ENCODE results near the gene COL6A6.

The COL6A6 gene, protein sequence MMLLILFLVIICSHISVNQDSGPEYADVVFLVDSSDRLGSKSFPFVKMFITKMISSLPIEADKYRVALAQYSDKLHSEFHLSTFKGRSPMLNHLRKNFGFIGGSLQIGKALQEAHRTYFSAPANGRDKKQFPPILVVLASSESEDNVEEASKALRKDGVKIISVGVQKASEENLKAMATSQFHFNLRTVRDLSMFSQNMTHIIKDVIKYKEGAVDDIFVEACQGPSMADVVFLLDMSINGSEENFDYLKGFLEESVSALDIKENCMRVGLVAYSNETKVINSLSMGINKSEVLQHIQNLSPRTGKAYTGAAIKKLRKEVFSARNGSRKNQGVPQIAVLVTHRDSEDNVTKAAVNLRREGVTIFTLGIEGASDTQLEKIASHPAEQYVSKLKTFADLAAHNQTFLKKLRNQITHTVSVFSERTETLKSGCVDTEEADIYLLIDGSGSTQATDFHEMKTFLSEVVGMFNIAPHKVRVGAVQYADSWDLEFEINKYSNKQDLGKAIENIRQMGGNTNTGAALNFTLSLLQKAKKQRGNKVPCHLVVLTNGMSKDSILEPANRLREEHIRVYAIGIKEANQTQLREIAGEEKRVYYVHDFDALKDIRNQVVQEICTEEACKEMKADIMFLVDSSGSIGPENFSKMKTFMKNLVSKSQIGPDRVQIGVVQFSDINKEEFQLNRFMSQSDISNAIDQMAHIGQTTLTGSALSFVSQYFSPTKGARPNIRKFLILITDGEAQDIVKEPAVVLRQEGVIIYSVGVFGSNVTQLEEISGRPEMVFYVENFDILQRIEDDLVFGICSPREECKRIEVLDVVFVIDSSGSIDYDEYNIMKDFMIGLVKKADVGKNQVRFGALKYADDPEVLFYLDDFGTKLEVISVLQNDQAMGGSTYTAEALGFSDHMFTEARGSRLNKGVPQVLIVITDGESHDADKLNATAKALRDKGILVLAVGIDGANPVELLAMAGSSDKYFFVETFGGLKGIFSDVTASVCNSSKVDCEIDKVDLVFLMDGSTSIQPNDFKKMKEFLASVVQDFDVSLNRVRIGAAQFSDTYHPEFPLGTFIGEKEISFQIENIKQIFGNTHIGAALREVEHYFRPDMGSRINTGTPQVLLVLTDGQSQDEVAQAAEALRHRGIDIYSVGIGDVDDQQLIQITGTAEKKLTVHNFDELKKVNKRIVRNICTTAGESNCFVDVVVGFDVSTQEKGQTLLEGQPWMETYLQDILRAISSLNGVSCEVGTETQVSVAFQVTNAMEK (N-terminal part only)

DNA sequence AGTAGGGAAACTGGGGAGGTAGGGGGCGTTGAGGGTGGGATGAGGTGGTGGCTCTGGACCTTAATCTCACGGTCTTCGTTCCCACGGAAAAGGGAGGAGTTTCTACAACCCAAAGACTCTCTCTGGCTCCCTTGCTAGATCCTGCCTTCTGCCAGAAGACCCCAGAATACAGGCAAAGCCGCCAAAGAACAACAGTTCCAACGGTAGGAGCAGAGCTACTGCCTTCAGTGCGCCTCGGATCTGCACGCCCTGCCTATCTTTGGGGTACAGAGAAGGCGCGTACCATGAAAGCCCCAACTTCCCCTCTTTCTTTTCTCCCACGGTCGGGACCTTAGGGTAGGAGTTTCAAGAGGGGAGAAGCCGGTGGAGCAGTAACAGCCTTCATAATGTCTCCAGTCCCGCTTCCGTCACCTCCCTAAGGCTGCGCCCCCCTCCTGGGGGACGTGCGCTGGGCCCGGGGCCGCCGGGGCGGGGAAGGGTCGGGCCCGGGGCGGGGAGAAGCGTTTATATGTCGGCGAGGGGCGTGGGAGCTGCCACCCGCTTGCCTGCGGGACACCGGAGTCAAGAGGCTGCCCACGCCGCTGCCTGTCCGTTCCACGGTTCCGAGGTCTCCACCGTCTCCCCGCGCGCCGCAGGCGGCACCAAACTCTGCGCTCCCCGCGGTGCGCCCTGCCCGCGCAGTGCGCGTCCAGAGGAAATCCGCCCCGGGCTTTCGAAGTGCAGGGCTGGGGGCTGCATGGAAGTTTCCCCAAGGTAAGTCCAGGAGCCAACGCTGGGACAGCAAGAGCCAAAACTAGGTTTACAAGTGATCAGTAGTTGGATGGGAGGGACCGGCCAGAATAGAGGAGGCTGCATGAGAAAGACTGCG is at the start of gene COL6A6:
Gene COL6A6 (plus strand): TSS at position 533 of the 868 bp plus-strand sequence. CDS start 43,188 bp downstream, outside the sequence.
- DNase-seq (ENCODE audit: low read depth in 2 of 2): no peak

DNA sequence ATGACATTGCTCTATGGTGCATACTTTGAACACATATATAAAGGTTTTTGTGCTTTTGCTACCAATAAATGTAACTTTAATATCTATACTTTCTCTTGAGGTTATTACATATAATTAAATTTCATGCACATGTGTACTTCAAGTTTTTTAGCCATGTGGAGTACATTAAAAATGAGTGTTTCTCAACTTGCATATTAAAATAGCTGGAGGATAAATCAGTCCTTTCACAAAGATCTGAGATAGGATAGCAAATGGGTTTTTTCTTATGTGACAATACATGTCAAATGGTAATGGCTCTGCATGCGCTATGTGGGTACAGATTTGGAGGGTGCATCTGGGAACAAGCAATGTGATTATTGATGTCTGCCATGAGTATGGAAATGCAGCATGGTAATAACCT is 48.7 kb upstream of the COL6A6 start:
- DNase-seq (ENCODE audit: low read depth in 2 of 2): no peak

DNA sequence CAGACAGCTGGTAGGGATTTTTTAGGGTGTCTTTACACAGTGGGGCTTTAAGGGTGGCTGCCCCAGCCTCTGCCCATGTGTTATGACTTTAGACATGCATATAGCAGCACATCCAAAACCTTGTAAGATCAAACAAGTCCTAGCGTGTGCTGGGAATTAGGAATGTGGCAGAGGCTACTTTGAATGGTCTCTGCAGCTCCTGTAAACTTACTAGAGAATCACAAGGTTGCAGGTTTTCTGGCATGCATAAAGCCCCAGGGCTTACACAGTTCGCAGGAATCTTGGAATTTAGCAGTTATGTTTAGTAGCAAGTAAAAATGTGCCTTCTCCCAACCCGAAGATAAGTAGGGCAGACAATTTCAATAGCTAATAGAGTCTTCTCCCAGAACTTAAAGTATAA is 46.9 kb upstream of the COL6A6 start:
- DNase-seq (ENCODE audit: low read depth in 2 of 2): no peak

DNA sequence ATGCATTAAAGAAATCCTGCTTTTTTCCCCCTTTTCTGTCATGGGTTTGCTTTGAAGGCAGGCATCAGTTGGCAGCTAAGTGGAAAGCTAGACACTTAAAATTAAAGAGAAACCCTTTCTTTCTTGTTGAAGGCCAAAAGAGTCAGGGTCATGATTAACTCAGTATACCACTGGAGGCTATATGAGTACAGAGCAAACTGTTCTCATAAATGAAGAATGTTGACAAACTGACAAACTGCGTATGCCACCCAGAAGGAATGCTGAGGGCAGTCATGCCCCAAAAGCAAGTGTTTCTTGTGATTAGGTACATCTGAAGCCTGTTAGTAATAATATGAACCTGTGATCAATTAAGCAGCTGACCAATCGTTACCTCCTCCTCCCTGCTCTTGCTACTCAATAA is 43.6 kb upstream of the COL6A6 start:
- DNase-seq (ENCODE audit: low read depth in 2 of 2): no peak

DNA sequence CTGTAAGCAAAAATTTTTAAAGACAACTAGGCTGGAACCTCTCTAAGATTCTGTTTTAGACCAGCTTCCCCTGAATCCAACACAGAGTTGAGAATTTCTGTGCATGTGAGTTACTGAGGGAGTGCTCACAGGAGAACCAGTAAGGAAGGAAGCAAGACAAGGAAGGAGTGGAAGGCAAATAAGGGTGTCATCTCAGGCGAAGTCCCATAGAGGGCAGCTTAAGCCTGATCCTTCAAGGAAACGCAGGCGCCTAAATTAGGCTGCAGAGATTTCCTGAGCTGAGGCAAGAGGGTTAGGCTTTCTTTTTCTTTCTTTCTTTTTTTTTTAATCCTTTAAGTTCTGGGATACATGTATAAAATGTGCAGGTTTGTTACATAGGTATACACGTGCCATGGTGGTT is 36.2 kb upstream of the COL6A6 start:
- no peak for DNase-seq (ENCODE audit: low read depth in 2 of 2)

DNA sequence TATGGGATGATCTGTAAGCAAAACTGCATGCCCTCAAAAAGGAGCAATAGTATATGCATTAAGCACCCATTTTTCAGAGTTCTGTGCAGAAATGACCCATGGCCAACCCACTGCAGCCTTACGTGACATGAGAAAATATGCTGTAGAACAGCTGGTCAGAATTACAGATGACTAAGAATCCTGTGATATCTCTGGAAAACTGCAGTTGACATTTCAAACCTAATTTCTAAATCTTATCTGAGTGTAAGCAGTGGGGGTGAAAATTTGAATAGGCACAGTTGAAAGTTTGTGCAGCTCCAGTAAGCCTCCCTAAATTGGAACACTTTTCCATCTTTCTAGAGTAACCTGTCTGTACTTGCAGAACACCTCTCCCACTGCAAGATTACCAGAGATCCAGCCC is 28.7 kb upstream of the COL6A6 start:
- DNase-seq (ENCODE audit: low read depth in 2 of 2): no peak

DNA sequence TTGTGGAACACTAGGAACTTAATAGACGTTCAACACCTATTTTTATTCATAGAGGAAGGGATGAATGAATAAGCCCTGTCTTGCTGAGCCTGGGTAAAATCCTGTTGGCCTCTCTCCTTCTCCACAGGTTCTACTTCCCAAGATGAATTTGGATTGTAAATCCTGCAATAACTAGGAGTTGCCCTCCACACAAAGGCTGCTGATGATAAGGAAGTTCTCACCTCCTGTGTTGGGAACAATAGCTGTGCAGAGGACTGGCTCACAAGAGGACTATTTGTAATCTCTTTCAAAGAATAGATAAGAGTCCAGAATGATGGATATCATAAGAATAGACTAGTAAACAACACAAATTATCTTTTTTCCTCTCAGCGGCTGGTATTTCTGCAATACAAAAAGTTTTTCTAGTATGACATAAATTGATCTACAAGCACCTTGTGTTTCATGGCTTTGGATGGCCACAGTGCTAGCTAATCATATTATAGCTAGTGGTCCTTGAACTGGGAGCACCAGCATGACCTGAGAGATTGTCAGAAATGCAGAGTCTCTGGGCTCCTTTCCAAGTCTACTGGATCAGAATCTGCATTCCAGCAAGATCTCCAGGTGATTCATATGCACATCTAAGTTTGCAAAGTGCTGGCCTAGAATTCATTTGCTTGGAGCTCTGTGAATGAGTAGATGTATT is 28.1 kb upstream of the COL6A6 start:
- DNase-seq (ENCODE audit: low read depth in 2 of 2): no peak

DNA sequence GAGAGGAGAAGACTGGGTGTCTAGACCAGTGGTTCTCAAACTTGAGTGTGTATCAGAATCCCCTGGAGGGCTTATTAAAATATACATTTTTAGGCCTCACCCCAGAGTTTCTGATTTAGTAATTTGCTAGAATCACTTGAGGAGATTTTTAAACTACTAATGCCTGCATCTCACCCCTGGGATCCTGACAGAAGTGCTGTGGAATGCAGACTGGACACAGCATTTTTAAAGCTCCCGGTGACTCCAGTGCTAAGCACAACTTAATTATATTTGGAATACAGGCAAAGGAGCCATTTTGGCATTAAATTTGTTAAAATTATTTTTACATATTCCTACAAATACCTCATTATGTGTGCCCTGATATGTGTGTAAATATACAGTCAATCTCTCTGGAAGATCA is 26.7 kb upstream of the COL6A6 start:
- DNase-seq (ENCODE audit: low read depth in 2 of 2): no peak

DNA sequence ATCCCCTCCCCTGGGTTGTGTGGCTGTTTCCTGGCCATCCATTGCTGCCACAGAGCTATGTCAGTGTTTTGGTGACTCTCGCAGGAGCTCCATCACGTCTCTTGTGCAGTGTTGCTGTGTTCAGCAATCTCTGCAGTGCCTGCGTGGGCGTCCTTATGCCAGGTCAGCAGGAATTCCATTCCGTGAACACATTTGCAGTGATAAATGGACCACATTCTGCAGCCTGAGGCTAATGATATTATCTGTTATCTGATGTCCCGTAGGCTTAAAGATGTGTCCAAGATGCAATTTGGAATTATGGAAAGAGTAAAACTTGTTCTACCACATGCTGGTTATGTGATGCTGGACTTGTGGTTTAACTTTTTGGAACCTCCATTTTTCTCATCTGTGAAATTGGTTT is 25.5 kb upstream of the COL6A6 start:
- DNase-seq (ENCODE audit: low read depth in 2 of 2): no peak

DNA sequence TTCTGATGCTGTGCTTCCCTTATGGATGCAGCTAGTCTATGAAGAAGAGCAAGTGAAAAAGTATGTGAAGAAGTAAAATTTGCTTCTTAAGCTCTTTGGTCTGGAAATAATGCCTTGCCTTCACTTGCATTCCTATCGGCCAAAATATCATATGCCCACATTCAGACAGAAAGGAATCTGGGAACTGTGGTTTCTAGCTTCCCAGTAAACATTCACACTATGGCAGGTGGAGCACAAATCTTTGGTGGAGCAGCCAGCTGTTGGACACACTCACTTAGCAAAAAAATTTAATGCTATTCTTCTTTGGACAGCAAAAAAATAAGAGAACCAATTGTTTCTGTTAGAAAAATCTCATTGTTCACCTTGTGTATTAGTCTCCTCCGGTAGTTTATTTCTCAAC is 12.3 kb upstream of the COL6A6 start:
- DNase-seq (ENCODE audit: low read depth in 2 of 2): no peak

DNA sequence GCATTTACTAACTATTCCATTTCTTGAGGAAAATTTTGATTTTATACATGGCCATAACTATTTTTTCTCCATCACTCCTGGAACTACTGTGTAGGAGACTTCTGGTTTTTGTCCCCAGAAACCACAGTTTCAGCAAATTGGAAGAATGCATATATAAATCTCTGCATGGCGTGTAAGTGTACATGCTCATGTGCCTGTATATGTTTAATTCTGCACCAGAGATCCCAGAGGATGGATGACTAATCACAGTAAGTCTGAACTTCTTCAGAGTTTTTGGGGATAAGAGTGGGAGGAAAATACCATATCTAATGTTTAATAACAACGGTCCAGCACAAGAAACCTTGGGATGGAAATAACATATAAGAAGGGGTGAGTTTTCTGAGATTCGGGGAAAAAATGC is 10.9 kb upstream of the COL6A6 start:
- DNase-seq (ENCODE audit: low read depth in 2 of 2): no peak

DNA sequence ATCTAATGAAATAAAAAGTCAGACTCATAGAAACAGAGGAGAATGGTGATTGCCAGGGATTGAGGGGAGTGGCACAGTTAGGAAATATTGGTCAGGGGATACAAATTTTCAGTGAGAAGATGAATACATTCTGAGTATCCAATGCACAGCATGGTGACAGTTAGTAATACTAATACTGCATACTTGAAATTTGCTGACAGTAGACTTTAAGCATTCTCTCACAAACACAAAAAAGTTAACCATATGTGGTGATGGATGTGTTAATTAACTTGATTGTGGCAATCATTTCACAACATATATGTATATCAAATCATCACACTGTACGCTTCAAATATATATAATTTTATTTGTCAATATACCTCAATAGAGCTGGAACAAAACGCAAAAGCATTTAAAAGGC is 9.2 kb upstream of the COL6A6 start:
- DNase-seq (ENCODE audit: low read depth in 2 of 2): no peak

DNA sequence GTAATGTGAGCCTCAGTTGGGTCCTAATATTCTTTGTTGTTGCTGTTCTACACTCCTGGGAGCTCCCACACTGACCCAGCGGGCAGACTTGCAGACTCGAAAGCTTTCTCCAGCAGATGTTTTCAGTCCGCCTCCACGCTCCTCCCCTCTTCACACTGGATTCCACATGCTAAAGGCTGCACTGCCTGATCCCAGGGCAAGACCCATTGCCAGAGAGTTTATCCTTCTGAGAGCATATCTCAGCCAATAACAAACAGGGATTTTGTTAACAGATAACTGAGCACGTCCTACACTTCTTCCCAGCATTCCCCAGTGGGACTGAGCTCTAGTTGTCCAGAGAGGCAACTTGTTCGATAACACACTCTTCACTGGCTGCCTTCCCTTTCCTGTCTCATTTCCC is 8.0 kb upstream of the COL6A6 start:
- no peak for DNase-seq (ENCODE audit: low read depth in 2 of 2)

DNA sequence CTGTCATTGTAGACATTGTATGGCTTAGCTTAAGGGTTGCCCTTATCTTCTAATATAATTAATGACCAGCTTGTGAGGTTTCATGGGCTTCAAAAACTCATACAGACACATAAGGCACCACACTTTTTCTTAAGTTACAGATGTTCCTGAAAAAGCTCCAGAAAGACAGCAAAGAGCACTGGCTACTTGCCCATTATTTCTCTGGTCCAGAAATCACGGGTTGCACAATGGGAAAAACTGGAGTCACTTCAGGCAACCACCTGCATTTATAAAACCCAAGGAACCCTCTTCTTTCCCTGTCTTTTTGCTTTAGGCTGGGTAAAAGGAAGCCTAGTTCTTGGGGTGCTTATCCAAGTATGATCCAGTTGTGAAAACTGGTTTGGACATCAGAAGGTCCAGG is 2.3 kb upstream of the COL6A6 start:
- no peak for DNase-seq (ENCODE audit: low read depth in 2 of 2)

DNA sequence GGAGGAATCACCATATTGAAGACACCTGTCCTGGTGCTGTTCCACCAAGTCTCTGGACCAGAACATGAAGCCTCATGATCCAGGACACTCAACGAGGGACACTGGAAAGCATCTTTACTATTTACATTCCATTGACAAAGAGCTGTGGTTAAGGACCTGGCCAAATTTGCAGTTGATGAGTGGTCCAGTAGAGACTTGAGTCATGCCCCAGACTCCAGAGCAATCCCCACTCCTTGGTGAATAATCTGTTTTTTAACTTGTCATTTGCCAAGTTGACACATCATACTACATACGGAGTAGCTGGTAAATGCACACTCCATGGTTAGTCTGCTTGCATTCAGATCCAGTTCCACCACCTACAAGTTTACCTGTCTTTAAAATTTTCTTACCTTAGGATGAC is 1.2 kb upstream of the COL6A6 start:
- DNase-seq (ENCODE audit: low read depth in 2 of 2): no peak

DNA sequence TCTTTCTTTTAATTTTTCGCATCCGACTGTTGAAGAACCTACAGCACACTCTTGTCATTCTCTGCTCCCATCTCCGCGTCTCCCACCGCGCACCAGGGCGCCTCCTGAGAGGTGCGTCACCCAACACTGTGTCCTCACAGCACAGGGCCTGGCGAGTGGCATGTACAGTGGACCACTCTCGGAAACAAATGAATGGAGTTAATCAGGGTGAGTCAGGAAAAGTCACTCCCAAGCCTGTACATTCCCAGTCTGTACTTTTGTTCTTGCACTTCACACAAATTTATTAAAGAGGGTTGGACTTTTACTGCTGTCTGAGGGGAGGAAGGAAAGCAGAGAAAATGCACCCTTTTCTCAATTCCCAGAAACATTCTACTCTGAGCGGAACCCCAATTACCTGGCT is 625 bp downstream of the COL6A6 start:
- DNase-seq (ENCODE audit: low read depth in 2 of 2): no peak

DNA sequence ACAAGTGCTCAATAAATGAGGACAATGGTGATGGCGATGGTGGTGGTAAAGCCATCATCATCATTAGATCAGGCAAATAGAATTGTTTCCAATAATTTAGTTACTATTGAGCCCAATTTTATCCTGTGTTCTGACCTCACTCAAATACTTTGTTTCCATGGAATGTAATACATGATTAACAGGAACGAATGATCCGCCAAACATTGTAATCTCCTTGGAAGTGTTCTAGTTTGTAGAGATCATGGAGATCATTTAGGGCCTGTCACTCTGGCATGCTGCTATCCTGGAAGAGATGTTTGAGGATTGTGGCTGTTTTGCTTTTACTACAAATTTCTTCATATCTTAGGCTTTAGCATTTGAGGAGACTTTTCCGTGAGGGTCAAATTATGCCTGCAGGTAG is 2.8 kb downstream of the COL6A6 start:
- DNase-seq (ENCODE audit: low read depth in 2 of 2): no peak

DNA sequence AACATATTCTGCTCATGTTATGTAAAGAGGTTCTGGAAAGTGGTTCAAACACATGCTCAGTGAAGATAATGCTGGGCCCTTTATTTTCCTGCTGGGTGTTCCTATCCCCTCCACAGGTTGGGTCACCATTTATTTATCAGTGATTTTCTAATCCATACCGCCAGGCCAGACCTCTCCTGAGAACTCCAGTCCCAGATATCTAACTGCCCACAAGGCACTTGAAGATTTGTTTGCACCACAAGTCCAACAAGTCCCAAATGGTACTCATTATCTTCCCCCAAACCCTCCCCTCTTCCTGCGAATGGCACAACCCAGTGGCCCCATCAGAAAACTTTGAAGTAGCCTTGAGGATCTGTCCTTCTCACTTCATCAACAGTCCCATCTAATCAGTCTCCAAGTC is 5.4 kb downstream of the COL6A6 start:
- DNase-seq (ENCODE audit: low read depth in 2 of 2): no peak

DNA sequence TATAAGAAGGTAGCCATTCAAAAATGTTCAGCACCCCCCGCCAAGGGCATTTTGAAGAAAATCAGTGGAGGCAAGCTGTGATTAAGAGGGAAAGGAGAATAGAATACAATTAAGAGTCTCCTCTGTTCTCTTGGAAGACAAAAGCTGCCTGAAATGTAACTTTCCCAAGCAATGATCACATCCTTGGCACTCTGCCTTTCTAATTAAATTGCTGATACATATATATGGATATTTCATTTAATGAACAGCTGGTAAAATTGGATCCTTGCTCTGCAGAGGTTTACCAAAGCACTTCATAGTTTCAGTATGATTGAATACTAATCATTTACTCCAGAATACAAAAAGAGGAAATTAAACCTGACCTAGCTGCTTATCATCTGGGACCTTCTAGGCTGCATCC is 10.4 kb downstream of the COL6A6 start:
- no peak for DNase-seq (ENCODE audit: low read depth in 2 of 2)

DNA sequence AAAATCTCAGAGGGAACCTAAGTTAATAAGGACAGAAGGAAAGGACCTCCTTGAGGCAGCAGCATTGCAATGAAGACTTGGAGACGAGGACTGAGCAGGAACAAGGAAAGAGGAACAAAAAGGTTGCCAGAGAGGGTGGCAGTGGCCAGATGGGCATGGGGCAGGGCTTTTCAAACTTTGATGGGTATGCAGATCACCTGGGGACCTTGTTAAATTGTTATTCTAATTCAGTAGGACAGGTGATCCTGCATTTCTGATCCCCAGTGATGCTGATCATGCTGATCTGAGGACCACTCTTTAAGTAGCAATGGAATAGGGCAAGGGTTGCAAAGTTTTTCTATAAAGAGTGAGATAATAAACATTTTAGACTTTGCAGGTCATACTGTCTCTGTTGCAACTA is 11.1 kb downstream of the COL6A6 start:
- DNase-seq (ENCODE audit: low read depth in 2 of 2): no peak
